GM18511 (cell line): ENCODE results near the gene HEYL.

ENCODE experiments used
- ATAC-seq: cut with Tn5 transposase; IDR thresholded peaks from one replicate; pipeline ENCODE4 v1.9.1; 2021; ENCODE audit warnings: mild to moderate bottlenecking, moderate library complexity; ENCODE audit not compliant: unreplicated experiment

Gene HEYL

GRCh38 chr1:39642796-39643195 is 3.4 kb upstream of the HEYL start:
- ATAC-seq: no peak

- ATAC-seq: no peak
Measured at GRCh38 chr1:39640861-39641260, 1.4 kb upstream of the HEYL start.

GRCh38 chr1:39638965-39639304 is 508 bp downstream of the HEYL start:
- ATAC-seq: no peak

- no peak for ATAC-seq
Measured at GRCh38 chr1:39637361-39637760, 2.1 kb downstream of the HEYL start.

GRCh38 chr1:39635871-39636210 is 3.6 kb downstream of the HEYL start:
- ATAC-seq: no peak

- no peak for ATAC-seq
Measured at GRCh38 chr1:39635205-39635870, 4.1 kb downstream of the HEYL start.

- ATAC-seq: no peak
Measured at GRCh38 chr1:39633422-39633821, 6.0 kb downstream of the HEYL start.

GRCh38 chr1:39632682-39633417 is 6.6 kb downstream of the HEYL start:
- no peak for ATAC-seq

- no peak for ATAC-seq
Measured at GRCh38 chr1:39632323-39632681, 7.1 kb downstream of the HEYL start.

GRCh38 chr1:39631361-39632322 is 7.8 kb downstream of the HEYL start:
- no peak for ATAC-seq

GRCh38 chr1:39628807-39629350 is 10.6 kb downstream of the HEYL start:
- ATAC-seq: no peak

GRCh38 chr1:39626646-39627045 is 12.8 kb downstream of the HEYL start:
- no peak for ATAC-seq

- no peak for ATAC-seq
Measured at GRCh38 chr1:39625462-39626273, 13.8 kb downstream of the HEYL start.

- ATAC-seq: no peak
Measured at GRCh38 chr1:39625009-39625408, 14.4 kb downstream of the HEYL start.

GRCh38 chr1:39623053-39623452 is 16.4 kb downstream of the HEYL start:
- no peak for ATAC-seq

GRCh38 chr1:39622427-39622826 is 17.0 kb downstream of the HEYL start:
- no peak for ATAC-seq

GRCh38 chr1:39620659-39621165 is 18.7 kb downstream of the HEYL start:
- no peak for ATAC-seq

- ATAC-seq: no peak
Measured at GRCh38 chr1:39617488-39618049, 21.9 kb downstream of the HEYL start.

GRCh38 chr1:39615086-39615673 is 24.3 kb downstream of the HEYL start:
- ATAC-seq: no peak

- no peak for ATAC-seq
Measured at GRCh38 chr1:39614488-39614887, 25.0 kb downstream of the HEYL start.
